ENCODE data around the gene MDM4. TPM values are rescaled to one million over a fixed set of nuclear protein-coding genes. Genes with fewer than 3 reads are reported as not detected.
A peak's percentile ranks its signal among the peaks of the same experiment; 100 is the strongest.
"Not testable (repeated sequence)": the region's sequence is repeated elsewhere in the genome, so short reads cannot be mapped to it uniquely, and the experiment has no call there.

Gene MDM4
- total RNA-seq, 1 donor from 2014 or later, result 90.1 TPM

DNA sequence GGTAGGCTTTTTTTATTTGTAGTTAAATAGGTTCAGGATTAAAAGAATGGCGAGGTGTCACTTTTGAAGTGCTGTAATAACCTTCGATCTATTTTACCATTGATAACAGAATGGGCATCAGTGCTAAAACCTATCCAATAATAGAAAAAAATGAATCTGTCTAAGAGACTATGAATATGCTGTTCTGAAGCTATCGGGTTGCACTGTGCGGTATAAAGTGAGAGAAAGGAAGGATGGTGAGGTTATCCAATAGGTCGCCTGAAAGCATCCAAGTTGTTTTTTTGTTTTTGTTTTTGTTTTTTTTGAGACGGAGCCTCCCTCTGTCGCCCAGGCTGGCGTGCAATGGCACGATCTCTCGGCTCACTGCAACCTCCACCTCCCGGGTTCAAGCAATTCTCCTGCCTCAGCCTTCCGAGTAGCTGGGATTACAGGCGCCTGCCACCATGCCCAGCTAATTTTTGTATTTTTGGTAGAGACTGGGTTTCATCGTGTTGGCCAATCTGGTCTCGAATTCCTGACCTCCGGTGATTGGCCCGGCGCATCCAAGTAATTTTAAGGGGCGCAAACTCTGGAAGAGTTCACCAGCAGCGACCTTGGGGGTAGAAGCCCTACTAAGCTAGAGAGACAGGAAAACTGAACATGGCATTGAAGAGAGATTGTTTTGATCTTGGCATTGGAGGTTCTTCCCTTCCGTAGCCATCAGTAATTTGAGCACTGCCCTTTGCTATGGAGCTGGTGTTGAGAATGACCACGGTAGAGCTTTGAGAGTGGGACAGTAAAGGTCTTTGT is 8.7 kb upstream of the MDM4 start:
- peak overlapping the region; percentile 83 for H3K27ac ChIP-seq
- intact Hi-C loops (cut with DNase I), result no loop called here
- H3K36me3 ChIP-seq, result no peaks in the 10 kb centered on the region
- no peaks in the 10 kb centered on the region for H3K4me1 ChIP-seq
- H3K9me3 ChIP-seq, result no peaks in the 10 kb centered on the region
- H3K4me3 ChIP-seq, result peak overlapping the region; percentile 46 to 49
- TF ChIP-seq POLR2A (IDR thresholded peaks at IDR 0.05) (no peak), POLR2AphosphoS5 (IDR thresholded peaks at IDR 0.05; ENCODE audit: insufficient read depth in 1 of 2, low read depth in 1 of 2) (no peak)
- TF ChIP-seq, protein P1, sequence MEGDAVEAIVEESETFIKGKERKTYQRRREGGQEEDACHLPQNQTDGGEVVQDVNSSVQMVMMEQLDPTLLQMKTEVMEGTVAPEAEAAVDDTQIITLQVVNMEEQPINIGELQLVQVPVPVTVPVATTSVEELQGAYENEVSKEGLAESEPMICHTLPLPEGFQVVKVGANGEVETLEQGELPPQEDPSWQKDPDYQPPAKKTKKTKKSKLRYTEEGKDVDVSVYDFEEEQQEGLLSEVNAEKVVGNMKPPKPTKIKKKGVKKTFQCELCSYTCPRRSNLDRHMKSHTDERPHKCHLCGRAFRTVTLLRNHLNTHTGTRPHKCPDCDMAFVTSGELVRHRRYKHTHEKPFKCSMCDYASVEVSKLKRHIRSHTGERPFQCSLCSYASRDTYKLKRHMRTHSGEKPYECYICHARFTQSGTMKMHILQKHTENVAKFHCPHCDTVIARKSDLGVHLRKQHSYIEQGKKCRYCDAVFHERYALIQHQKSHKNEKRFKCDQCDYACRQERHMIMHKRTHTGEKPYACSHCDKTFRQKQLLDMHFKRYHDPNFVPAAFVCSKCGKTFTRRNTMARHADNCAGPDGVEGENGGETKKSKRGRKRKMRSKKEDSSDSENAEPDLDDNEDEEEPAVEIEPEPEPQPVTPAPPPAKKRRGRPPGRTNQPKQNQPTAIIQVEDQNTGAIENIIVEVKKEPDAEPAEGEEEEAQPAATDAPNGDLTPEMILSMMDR (IDR thresholded peaks at IDR 0.05), result no peak
- H3K27me3 ChIP-seq, result no peaks in the 10 kb centered on the region
- DNase-seq (ENCODE audit: extremely low spot score in 2 of 2), result no peak

DNA sequence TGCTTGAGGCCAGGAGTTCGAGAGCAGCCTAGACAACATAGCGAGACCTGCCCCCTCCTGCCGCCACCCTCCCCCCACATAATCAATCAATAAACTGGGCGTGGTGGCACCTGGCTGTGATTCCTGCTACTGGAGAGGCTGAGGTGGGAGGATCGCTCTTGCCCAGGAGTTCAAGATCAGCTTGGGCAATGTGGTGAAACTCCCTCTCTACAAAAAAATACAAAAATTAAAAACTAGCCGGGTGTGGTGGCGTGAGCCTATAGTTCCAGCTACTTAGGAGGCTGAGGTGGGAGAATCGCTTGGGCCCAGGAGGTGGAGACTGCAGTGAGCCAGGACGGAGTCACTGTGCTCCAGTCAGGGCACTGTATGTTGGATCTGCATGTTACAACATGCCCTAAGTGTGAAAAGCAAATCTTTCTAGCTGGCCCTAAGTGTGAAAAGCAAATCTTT is 7.0 kb upstream of the MDM4 start:
- no peaks in the 10 kb centered on the region for H3K9me3 ChIP-seq
- DNase-seq (ENCODE audit: extremely low spot score in 2 of 2), result no peak
- no peak overlapping the region for H3K27ac ChIP-seq
- H3K4me3 ChIP-seq, result no peak overlapping the region
- intact Hi-C loops (cut with DNase I), result no loop called here
- no peaks in the 10 kb centered on the region for H3K4me1 ChIP-seq
- H3K36me3 ChIP-seq, result no peaks in the 10 kb centered on the region
- H3K27me3 ChIP-seq, result no peaks in the 10 kb centered on the region
- TF ChIP-seq POLR2AphosphoS5 (IDR thresholded peaks at IDR 0.05; ENCODE audit: insufficient read depth in 1 of 2, low read depth in 1 of 2), result no peak
- no peak for TF ChIP-seq POLR2A (IDR thresholded peaks at IDR 0.05)
- TF ChIP-seq, protein P1 (IDR thresholded peaks at IDR 0.05), result no peak

DNA sequence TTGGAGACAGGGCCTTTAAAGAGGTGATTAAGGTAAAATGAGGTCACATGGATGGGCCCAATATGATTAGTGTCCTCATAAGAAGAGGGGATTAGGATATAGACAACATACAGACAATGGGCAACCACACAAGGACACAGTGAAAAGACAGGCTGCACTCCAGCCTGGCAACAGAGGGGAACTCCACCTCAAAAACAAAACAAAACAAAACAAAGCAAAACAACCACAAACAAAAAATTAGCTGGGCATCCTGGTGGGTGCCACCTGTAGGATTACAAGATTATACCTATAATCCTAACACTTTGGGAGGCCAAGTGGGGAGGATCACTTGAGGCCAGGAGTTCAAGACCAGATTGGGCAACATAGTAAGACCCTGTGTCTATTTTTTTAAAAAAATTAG is 4.8 kb upstream of the MDM4 start:
- no peak for TF ChIP-seq POLR2AphosphoS5 (IDR thresholded peaks at IDR 0.05; ENCODE audit: insufficient read depth in 1 of 2, low read depth in 1 of 2)
- no peak for TF ChIP-seq POLR2A (IDR thresholded peaks at IDR 0.05)
- TF ChIP-seq, protein P1 (IDR thresholded peaks at IDR 0.05), result no peak
- intact Hi-C loops (cut with DNase I), result no loop called here
- H3K27me3 ChIP-seq, result no peaks in the 10 kb centered on the region
- H3K4me3 ChIP-seq, result no peak overlapping the region
- no peaks in the 10 kb centered on the region for H3K4me1 ChIP-seq
- H3K9me3 ChIP-seq, result no peaks in the 10 kb centered on the region
- H3K36me3 ChIP-seq, result no peaks in the 10 kb centered on the region
- no peak overlapping the region for H3K27ac ChIP-seq
- DNase-seq (ENCODE audit: extremely low spot score in 2 of 2), result no peak

DNA sequence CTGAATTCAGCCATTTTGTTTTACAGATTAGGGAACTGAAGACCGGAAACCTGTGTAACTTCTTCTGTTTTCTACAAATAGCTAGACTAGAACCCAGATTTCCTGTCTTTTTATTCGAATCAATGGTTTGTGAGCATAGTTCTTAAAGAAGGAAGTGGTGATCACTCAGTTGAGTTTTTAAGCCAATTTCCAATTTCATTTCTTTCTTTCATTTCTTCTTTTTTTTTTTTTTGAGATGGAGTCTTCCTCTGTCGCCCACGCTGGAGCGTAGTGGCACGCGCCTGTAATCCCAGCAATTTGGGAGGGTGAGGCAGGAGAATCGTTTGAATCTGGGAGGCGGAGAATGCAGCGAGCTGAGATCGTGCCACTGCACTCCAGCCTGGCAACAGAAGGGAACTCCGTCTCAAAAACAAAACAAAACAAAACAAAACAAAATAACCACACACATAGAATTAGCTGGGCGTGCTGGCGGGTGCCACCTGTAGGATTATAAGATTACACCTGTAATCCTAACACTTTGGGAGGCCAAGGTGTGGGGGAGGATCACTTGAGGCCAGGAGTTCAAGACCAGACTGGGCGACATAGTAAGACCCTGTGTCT is 3.0 kb upstream of the MDM4 start:
- DNase-seq (ENCODE audit: extremely low spot score in 2 of 2), result no peak
- intact Hi-C loops (cut with DNase I), result no loop called here
- Histone ChIP-seq H3K27ac (peak overlapping the region; percentile 17), H3K9me3 (no peaks in the 10 kb centered on the region), H3K4me1 (peaks cover 15% of the 10 kb centered on the region), H3K4me3 (no peak overlapping the region), H3K27me3 (no peaks in the 10 kb centered on the region), H3K36me3 (no peaks in the 10 kb centered on the region)
- TF ChIP-seq POLR2AphosphoS5 (IDR thresholded peaks at IDR 0.05; ENCODE audit: insufficient read depth in 1 of 2, low read depth in 1 of 2) (no peak), POLR2A (IDR thresholded peaks at IDR 0.05) (no peak)
- TF ChIP-seq, protein P1 (IDR thresholded peaks at IDR 0.05), result no peak

DNA sequence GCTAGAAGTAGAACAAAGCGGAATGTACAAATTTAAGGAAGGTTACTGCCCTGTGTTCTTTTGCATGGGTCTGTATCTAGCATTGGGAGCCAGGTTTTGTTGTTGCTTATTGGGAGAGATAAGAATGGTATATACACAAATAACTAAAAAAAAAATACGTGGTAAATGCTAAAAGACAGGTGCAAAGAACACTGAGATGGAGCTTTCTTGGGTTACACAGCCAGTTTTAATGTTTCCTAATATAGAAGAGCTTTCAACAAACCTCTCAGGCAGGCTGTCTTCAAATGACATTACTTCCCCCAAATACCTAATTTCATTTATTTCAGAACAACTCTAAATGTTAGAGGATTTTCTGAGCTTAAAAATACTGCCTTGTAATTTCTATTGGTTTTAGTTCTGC is 1.4 kb upstream of the MDM4 start:
- intact Hi-C loops (cut with DNase I), result no loop called here
- Histone ChIP-seq H3K4me3 (no peak overlapping the region), H3K4me1 (peaks cover 29% of the 10 kb centered on the region), H3K27ac (no peak overlapping the region), H3K27me3 (no peaks in the 10 kb centered on the region), H3K9me3 (no peaks in the 10 kb centered on the region), H3K36me3 (no peaks in the 10 kb centered on the region)
- TF ChIP-seq POLR2AphosphoS5 (IDR thresholded peaks at IDR 0.05; ENCODE audit: insufficient read depth in 1 of 2, low read depth in 1 of 2) (no peak), POLR2A (IDR thresholded peaks at IDR 0.05) (no peak)
- TF ChIP-seq, protein P1 (IDR thresholded peaks at IDR 0.05), result no peak
- DNase-seq (ENCODE audit: extremely low spot score in 2 of 2), result no peak

DNA sequence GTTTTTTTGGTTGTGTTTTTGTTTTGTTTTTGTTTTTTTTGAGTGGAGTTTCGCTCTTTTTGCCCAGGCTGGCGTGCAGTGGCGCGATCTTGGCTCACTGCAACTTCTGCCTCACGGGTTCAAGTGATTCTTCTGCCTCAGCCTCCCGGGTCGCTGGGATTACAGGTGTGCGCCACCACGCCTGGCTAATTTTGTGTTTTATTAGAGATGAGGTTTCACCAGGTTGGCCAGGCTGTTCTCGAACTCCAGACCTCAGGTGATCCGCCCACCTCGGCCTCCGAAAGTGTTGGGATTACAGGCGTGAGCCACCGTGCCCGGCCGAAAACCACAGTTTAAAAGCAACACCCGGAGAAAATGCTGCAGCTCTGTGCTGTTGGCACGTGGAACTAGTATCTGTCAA is 1.2 kb downstream of the MDM4 start:
- intact Hi-C loops (cut with DNase I); H3K9me3 ChIP-seq; H3K27ac ChIP-seq; H3K27me3 ChIP-seq; DNase-seq (ENCODE audit: extremely low spot score in 2 of 2); H3K36me3 ChIP-seq: not testable (repeated sequence)
- Histone ChIP-seq H3K4me1 (peaks cover 46% of the 10 kb centered on the region), H3K4me3 (peak overlapping the region; percentile 68)

Data from vagina (tissue), 2 donors.